Measurements from ENCODE around the gene NPRL2. TPM values are rescaled to one million over a fixed set of nuclear protein-coding genes. Genes with fewer than 3 reads are reported as not detected.

The NPRL2 gene
- total and polyA plus RNA-seq, 9 of the 15 experiments (the other 6 are each of a cell fraction or from before 2014, with no cell fraction given), result 17.4 to 40.4 (median 24.4) TPM

- TF ChIP-seq TEAD2 (tag; IDR thresholded peaks at IDR 0.05), result no peak
- TF ChIP-seq RBM39 (optimal IDR thresholded peaks at IDR 0.05; ENCODE audit: low read depth, low read length), result no peak
- peak; percentile 44; the same call in 1 of the 2 replicates for TF ChIP-seq CREB1 (IDR thresholded peaks at IDR 0.05)
- peak; percentile 67; the same call in 1 of the 2 replicates for TF ChIP-seq CREB1 (CRISPR knock-in tag; IDR thresholded peaks at IDR 0.05)
- no peak for TF ChIP-seq ZNF444 (CRISPR knock-in tag; IDR thresholded peaks at IDR 0.05)
- TF ChIP-seq HMG20B (CRISPR knock-in tag; IDR thresholded peaks at IDR 0.05), result no peak
- TF ChIP-seq ZNF431 (CRISPR knock-in tag; IDR thresholded peaks at IDR 0.05), result no peak
- no peak for TF ChIP-seq ZNF316 (IDR thresholded peaks at IDR 0.05)
- no peak for TF ChIP-seq GTF2F1 (IDR thresholded peaks at IDR 0.05; ENCODE audit: low read depth, low read length)
- TF ChIP-seq ZFP30 (CRISPR knock-in tag; IDR thresholded peaks at IDR 0.05; ENCODE audit: borderline replicate concordance), result no peak
- TF ChIP-seq HDGF (IDR thresholded peaks at IDR 0.05), result no peak
- TF ChIP-seq ZNF785 (CRISPR knock-in tag; IDR thresholded peaks at IDR 0.05), result no peak
- no peak for TF ChIP-seq EWSR1 (IDR thresholded peaks at IDR 0.05; ENCODE audit: borderline replicate concordance, low read depth, partially characterized antibody)
- TF ChIP-seq ZNF449 (CRISPR knock-in tag; IDR thresholded peaks at IDR 0.05), result no peak
- peak; percentile 81 for TF ChIP-seq SAFB (IDR thresholded peaks at IDR 0.05; ENCODE audit: borderline replicate concordance, low read depth, low read length)
- no peak for TF ChIP-seq ZNF695 (CRISPR knock-in tag; IDR thresholded peaks at IDR 0.05)
- no peak for TF ChIP-seq THAP7 (CRISPR knock-in tag; IDR thresholded peaks at IDR 0.05)
- TF ChIP-seq ZFPM2 (CRISPR knock-in tag; IDR thresholded peaks at IDR 0.05), result no peak
- peak; percentile 95 to 96 for TF ChIP-seq NRF1 (conservative IDR thresholded peaks at IDR 0.05 in 1 of 2, IDR thresholded peaks at IDR 0.05 in 1 of 2)
- TF ChIP-seq NUFIP1 (IDR thresholded peaks at IDR 0.05; ENCODE audit: partially characterized antibody), result no peak
- no peak for TF ChIP-seq ZNF740 (CRISPR knock-in tag; IDR thresholded peaks at IDR 0.05)
- no peak for TF ChIP-seq ZNF740 (tag; IDR thresholded peaks at IDR 0.05)
- no peak for TF ChIP-seq KLF1 (tag; IDR thresholded peaks at IDR 0.05)
- peak; percentile 15; the same call in 1 of the 2 replicates for TF ChIP-seq RB1 (IDR thresholded peaks at IDR 0.05; ENCODE audit: low read depth)
- no peak for TF ChIP-seq ZFP91 (CRISPR knock-in tag; IDR thresholded peaks at IDR 0.05)
These were observed 13.3 kb downstream of the NPRL2 start (continued) for GRCh38 chr3:50337175-50337861.

Data from K562 (cell line).